Activated CD4-positive, alpha-beta T cell treated with anti-CD3 and anti-CD28 coated beads for 4 hours (primary cell): ENCODE data around the gene LGALS9.
"Not testable (repeated sequence)": the region's sequence is repeated elsewhere in the genome, so short reads cannot be mapped to it uniquely, and the experiment has no call there.

Experiments
- DNase-seq, 2 donors: peaks; one replicate each; pipeline ENCODE4 v3.0.0-alpha.2; 2020

Gene LGALS9

GRCh38 chr17:27603880-27604794, 26.9 kb upstream of the LGALS9 start:
- DNase-seq, result no peak

GRCh38 chr17:27605409-27605808, 25.6 kb upstream of the LGALS9 start:
- DNase-seq, result no peak

- DNase-seq, result no peak
Observed at GRCh38 chr17:27607521-27608091, 23.4 kb upstream of the LGALS9 start.

GRCh38 chr17:27608328-27609230, 22.4 kb upstream of the LGALS9 start:
- no peak for DNase-seq

- no peak for DNase-seq
Observed at GRCh38 chr17:27609611-27610303, 21.2 kb upstream of the LGALS9 start.

GRCh38 chr17:27610304-27610677, 20.7 kb upstream of the LGALS9 start:
- DNase-seq, result no peak

GRCh38 chr17:27612160-27612770, 18.7 kb upstream of the LGALS9 start:
- no peak for DNase-seq

GRCh38 chr17:27613433-27613832, 17.6 kb upstream of the LGALS9 start:
- no peak for DNase-seq

GRCh38 chr17:27615121-27615520, 15.9 kb upstream of the LGALS9 start:
- DNase-seq, result no peak

- DNase-seq, result no peak
Observed at GRCh38 chr17:27616414-27616813, 14.6 kb upstream of the LGALS9 start.

GRCh38 chr17:27618417-27618816, 12.6 kb upstream of the LGALS9 start:
- DNase-seq, result no peak

- DNase-seq, result no peak
Observed at GRCh38 chr17:27620721-27621120, 10.3 kb upstream of the LGALS9 start.

- no peak for DNase-seq
Observed at GRCh38 chr17:27621536-27621935, 9.5 kb upstream of the LGALS9 start.

- no peak for DNase-seq
Observed at GRCh38 chr17:27621942-27622559, 8.9 kb upstream of the LGALS9 start.

- no peak for DNase-seq
Observed at GRCh38 chr17:27622986-27623385, 8.0 kb upstream of the LGALS9 start.

GRCh38 chr17:27623614-27624013, 7.4 kb upstream of the LGALS9 start:
- DNase-seq, result no peak

- no peak for DNase-seq
Observed at GRCh38 chr17:27624539-27624938, 6.4 kb upstream of the LGALS9 start.

GRCh38 chr17:27625856-27626255, 5.1 kb upstream of the LGALS9 start:
- no peak for DNase-seq

GRCh38 chr17:27627514-27627913, 3.5 kb upstream of the LGALS9 start:
- no peak for DNase-seq

GRCh38 chr17:27628376-27628775, 2.6 kb upstream of the LGALS9 start:
- no peak for DNase-seq

- DNase-seq, result not testable (repeated sequence)
Observed at GRCh38 chr17:27629260-27629659, 1.7 kb upstream of the LGALS9 start.

- no peak for DNase-seq
Observed at GRCh38 chr17:27631411-27631760, 398 bp downstream of the LGALS9 start.
